Testis (tissue), 3 donors: ENCODE data around the gene LENG1. TPM values are rescaled to one million over a fixed set of nuclear protein-coding genes. Genes with fewer than 3 reads are reported as not detected.

Source experiments
- DNase-seq: peaks from one replicate; pipeline ENCODE4 v3.0.0-alpha.2; 2019
- H3K27ac ChIP-seq, 2 donors: fragments of 200-600 bp; sonication (generic); one replicate each; pipeline ENCODE4 v1.5.1; 2019
- H3K27me3 ChIP-seq: fragments of 200-600 bp; sonication (generic); one replicate; pipeline ENCODE4 v1.5.1; 2019
- H3K36me3 ChIP-seq: fragments of 200-600 bp; sonication (generic); one replicate; pipeline ENCODE4 v1.5.1; 2017; ENCODE audit warnings: low read depth; ENCODE audit errors: missing control alignments
- H3K4me1 ChIP-seq: fragments of 200-600 bp; sonication (generic); one replicate; pipeline ENCODE4 v1.5.1; 2019
- H3K4me3 ChIP-seq, 2 donors: fragments of 200-600 bp; sonication (generic); one replicate each; pipeline ENCODE4 v1.5.1; 2017 to 2019
- H3K9me3 ChIP-seq: fragments of 200-600 bp; sonication (generic); one replicate; pipeline ENCODE4 v1.5.1; 2017
- POLR2A ChIP-seq: fragments of 450-650 bp; IDR thresholded peaks from one replicate; pipeline ENCODE4 v1.6.1; 2017; ENCODE audit warnings: antibody characterized with exemption, mild to moderate bottlenecking, moderate library complexity
- WGBS, 2 donors: methylation state at CpG; one replicate each; pipeline ENCODE4 v1.1.5; 2018; 5-methylcytosine and 5-hydroxymethylcytosine counted together
- intact Hi-C: fragments of 100-400 bp; cut with DNase I; formaldehyde crosslinking; loops from one replicate; pipeline ENCODE4 v1.15.1; 2023; ENCODE audit warnings: low total_unique reads
- polyA plus RNA-seq: library from polyadenylated mRNA; stranded (reverse); fragments of 350-450 nt; fragmentation: Illumina TruSeq; extraction: RNeasy Lipid Tissue Mini Kit (QIAGEN cat#74804); gene quantifications from one replicate; pipeline ENCODE4 v1.2.3, GENCODE V29; 2014; ENCODE audit warnings: low read depth, low replicate concordance; ENCODE audit not compliant: insufficient read depth
- total RNA-seq, 2 donors: library from RNA; depleted of rRNA; stranded (reverse); fragments of >200 nt; gene quantifications; one replicate each; pipeline ENCODE4 v1.2.3, GENCODE V29; 2016
- TF ChIP-seq, protein P1 (sequence below), 3 experiments: fragments of 450-650 bp in 2 of 3; fragments of 200-600 bp in 1 of 3; sonication (generic) in 1 of 3; IDR thresholded peaks; one replicate each; pipeline ENCODE4 v1.5.1; 2016 to 2019; ENCODE audit warnings: antibody characterized with exemption in 3 of 3, mild to moderate bottlenecking in 2 of 3, moderate library complexity in 1 of 3

Gene LENG1
- total and polyA plus RNA-seq, 3 donors from 2014 or later, result 10.2 to 20.6 (median 12.8) TPM

DNA sequence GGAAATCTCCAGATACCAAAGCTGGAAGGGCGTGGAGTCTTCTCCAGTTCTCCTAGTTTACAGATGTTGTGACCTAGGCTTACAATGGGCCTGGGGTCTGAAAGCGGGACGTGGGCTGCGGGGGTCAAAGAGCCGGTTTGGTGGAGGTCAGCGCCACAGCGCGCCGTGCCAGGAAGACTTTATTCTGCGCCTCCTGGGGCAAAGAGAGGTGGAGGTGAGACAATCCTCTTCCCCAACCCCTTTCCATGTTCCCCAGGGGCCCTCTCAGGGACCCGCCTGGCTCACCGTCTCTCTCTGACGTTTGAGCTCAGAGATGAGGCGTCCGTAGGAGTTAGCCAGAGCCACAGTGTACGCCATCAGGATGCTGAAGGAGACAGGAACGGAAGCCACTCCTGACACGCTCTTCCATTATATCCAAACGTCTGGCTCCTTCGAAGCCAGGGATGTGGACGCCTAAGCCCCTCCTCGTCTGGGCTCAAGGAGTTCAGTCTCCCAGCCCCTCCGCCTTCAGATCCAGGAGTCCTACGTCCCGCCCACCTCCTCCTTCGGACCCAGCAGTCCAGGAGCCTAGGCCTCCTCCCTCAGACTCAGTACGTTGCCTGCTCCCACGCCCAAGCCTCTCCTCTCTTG, 776 bp upstream of the LENG1 start:
- Histone ChIP-seq H3K27me3 (no peaks in the 10 kb centered on the region), H3K4me3 (peak overlapping the region; percentile 76 to 78), H3K9me3 (no peaks in the 10 kb centered on the region), H3K27ac (peak overlapping the region; percentile 82 to 83), H3K4me1 (peaks cover 20% of the 10 kb centered on the region), H3K36me3 (no peaks in the 10 kb centered on the region)
- 2% methylated on average over 16 to 28 of the region's 28 CpGs for WGBS, 2 donors
- intact Hi-C loops, result no loop called here
- no peak for TF ChIP-seq POLR2A
- TF ChIP-seq, protein P1, sequence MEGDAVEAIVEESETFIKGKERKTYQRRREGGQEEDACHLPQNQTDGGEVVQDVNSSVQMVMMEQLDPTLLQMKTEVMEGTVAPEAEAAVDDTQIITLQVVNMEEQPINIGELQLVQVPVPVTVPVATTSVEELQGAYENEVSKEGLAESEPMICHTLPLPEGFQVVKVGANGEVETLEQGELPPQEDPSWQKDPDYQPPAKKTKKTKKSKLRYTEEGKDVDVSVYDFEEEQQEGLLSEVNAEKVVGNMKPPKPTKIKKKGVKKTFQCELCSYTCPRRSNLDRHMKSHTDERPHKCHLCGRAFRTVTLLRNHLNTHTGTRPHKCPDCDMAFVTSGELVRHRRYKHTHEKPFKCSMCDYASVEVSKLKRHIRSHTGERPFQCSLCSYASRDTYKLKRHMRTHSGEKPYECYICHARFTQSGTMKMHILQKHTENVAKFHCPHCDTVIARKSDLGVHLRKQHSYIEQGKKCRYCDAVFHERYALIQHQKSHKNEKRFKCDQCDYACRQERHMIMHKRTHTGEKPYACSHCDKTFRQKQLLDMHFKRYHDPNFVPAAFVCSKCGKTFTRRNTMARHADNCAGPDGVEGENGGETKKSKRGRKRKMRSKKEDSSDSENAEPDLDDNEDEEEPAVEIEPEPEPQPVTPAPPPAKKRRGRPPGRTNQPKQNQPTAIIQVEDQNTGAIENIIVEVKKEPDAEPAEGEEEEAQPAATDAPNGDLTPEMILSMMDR (IDR thresholded peaks at IDR 0.05), result no peak
- DNase-seq, result no peak

DNA sequence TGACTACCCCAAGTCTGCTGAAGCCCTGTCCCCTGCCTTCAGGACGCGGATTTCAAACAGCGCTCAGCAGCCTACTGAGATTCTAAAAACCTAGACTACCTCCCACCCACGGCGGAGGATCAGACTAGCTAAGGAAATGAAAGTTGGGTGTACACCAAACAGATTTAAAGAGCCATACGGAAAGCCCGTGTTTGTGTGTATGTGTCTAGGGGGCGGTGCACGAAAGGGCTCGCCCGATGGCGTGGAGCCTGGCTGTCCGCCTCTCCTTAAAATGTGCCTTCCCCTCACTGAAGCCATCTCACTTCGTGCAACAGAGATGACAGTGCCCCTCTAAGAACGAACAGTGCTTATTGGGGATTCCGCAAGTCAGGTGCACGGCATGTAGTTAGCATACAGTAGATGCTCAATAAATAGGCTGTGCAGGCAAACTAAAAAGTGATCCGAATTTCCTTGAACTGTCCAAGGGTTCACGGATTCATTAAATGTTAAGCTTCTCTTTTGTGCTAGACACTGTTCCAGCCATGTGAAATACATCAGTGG, 639 bp downstream of the LENG1 start:
- H3K4me3 ChIP-seq, result peak overlapping the region; percentile 76 to 78
- TF ChIP-seq POLR2A, result no peak
- no peaks in the 10 kb centered on the region for H3K27me3 ChIP-seq
- H3K9me3 ChIP-seq, result no peaks in the 10 kb centered on the region
- peaks cover 20% of the 10 kb centered on the region for H3K4me1 ChIP-seq
- intact Hi-C loops, result no loop called here
- no peaks in the 10 kb centered on the region for H3K36me3 ChIP-seq
- peak overlapping the region; percentile 93 to 97 for H3K27ac ChIP-seq
- WGBS, 2 donors, result 7% methylated on average over 19 of the region's 19 CpGs
- DNase-seq, result no peak

DNA sequence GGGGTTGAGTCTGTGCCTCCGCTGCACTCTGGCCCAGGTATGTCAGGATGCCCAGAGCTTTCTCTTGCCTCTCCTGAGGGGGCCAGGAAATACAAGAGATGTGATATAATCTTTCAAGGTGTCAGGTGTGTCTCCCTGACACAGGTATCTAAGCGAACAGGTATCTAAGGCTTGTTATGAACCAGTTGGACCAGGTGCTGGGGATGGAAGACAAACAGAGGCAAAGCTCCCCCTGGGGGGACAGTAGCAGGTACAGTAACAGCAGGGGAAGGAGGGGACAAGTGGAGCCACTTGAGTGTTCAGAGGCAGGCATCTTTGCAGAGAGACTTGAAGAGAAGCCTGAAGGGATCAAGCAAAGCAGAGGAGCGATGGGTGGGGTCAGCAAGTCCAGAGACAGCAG, 2.6 kb downstream of the LENG1 start:
- no peak overlapping the region for H3K27ac ChIP-seq
- 92 to 93% methylated on average over 2 to 3 of the region's 3 CpGs for WGBS, 2 donors
- intact Hi-C loops, result no loop called here
- DNase-seq, result no peak
- peaks cover 20% of the 10 kb centered on the region for H3K4me1 ChIP-seq
- H3K9me3 ChIP-seq, result no peaks in the 10 kb centered on the region
- no peak for TF ChIP-seq POLR2A
- TF ChIP-seq, protein P1 (IDR thresholded peaks at IDR 0.05), result no peak
- H3K4me3 ChIP-seq, result no peak overlapping the region
- no peaks in the 10 kb centered on the region for H3K36me3 ChIP-seq
- no peaks in the 10 kb centered on the region for H3K27me3 ChIP-seq

DNA sequence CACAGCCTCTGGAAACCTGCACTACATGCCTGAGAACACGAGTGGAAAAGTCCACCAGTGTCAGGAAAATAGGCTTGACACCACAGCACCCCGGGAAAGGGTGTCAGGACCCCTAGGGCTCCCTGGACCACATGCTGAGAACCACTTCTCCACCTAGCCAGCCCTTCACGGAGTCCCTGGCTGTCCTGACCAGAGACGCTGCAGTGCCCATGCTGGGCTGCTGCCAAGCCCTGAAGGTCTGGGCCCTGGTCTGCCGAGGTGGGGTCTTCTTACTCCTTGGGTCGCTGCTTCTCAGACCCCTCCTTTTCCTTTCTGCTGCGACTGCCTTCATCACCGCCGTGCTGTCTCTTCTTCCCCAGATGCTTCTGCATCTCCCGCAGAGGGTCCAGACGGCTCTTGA, 3.0 kb downstream of the LENG1 start:
- 73 to 77% methylated on average over 9 to 11 of the region's 11 CpGs for WGBS, 2 donors
- TF ChIP-seq POLR2A, result no peak
- TF ChIP-seq, protein P1 (IDR thresholded peaks at IDR 0.05), result no peak
- no peak overlapping the region for H3K27ac ChIP-seq
- no peak for DNase-seq
- intact Hi-C loops, result no loop called here
- H3K4me3 ChIP-seq, result no peak overlapping the region
- H3K27me3 ChIP-seq, result no peaks in the 10 kb centered on the region
- no peaks in the 10 kb centered on the region for H3K36me3 ChIP-seq
- H3K9me3 ChIP-seq, result no peaks in the 10 kb centered on the region
- peaks cover 20% of the 10 kb centered on the region for H3K4me1 ChIP-seq

DNA sequence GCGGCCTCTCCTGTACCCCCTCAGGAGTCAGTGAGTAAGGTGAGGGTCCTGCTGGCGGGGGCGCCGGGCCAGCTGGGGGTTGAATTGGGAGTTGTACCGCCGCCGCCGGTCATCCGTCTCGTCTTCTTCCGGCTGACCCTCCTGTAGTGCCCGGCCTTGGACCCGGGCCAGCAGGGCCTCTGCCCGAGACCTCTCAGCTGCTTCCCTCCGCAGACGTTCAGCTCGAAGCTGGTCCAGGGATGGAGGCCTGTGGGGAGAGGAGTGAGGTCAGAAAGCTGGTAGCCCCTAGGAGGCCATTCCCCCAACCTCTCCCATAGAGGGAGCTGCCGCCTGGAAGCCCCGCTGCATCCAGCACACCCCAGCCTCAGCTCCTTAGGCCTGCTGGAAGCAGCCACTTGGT, 3.8 kb downstream of the LENG1 start:
- no peaks in the 10 kb centered on the region for H3K36me3 ChIP-seq
- H3K27ac ChIP-seq, result no peak overlapping the region
- H3K27me3 ChIP-seq, result no peaks in the 10 kb centered on the region
- no peak for DNase-seq
- 55 to 78% methylated on average over 16 to 19 of the region's 19 CpGs for WGBS, 2 donors
- no peak overlapping the region for H3K4me3 ChIP-seq
- intact Hi-C loops, result no loop called here
- peaks cover 14% of the 10 kb centered on the region for H3K4me1 ChIP-seq
- H3K9me3 ChIP-seq, result no peaks in the 10 kb centered on the region
- TF ChIP-seq POLR2A, result no peak
- TF ChIP-seq, protein P1 (IDR thresholded peaks at IDR 0.05), result no peak
